ENCODE results near the gene DBN1.

The DBN1 gene

GRCh38 chr5:177430140-177430951 is 43.1 kb downstream of the DBN1 start:
- Histone ChIP-seq H2AFZ (ENCODE audit: low read length) (no peak overlapping the region), H3K36me3 (replicated peaks in 1 of 2; ENCODE audit: control insufficient read depth in 2 of 2, insufficient read depth in 2 of 2, low read length in 2 of 2) (peaks cover 32 to 57% of the 10 kb centered on the region in 2 donors), H3K18ac (ENCODE audit: low read length) (no peak overlapping the region), H2AK5ac (ENCODE audit: low read depth, low read length) (no peak overlapping the region), H2BK5ac (ENCODE audit: low read length) (no peak overlapping the region), H3K27me3 (ENCODE audit: control insufficient read depth in 3 of 3, insufficient read depth in 3 of 3, low read depth in 1 of 3, low read length in 3 of 3) (no peaks in the 10 kb centered on the region), H3K23ac (ENCODE audit: low read depth, low read length, poor library complexity) (peak overlapping the region; percentile 37), H3K79me1 (ENCODE audit: low read depth, low read length) (peaks cover 4% of the 10 kb centered on the region), H3K14ac (ENCODE audit: low read length) (no peak overlapping the region), H4K8ac (ENCODE audit: low read depth, low read length) (no peak overlapping the region), H3K4ac (ENCODE audit: low read length) (no peak overlapping the region), H2BK12ac (ENCODE audit: low read length) (peak overlapping the region; percentile 14), H4K91ac (ENCODE audit: low read depth, low read length, poor library complexity) (no peak overlapping the region), H2BK120ac (ENCODE audit: low read depth, low read length) (no peak overlapping the region), H2BK15ac (ENCODE audit: low read length) (no peak overlapping the region), H3K9ac (ENCODE audit: low read depth, low read length, poor library complexity) (no peak overlapping the region), H3K4me3 (ENCODE audit: low read length in 2 of 2) (no peak overlapping the region), H3K4me1 (ENCODE audit: control insufficient read depth in 2 of 2, insufficient read depth in 1 of 2, low read depth in 1 of 2, low read length in 2 of 2) (peaks cover 14 to 16% of the 10 kb centered on the region in 2 donors), H3K9me3 (replicated peaks in 1 of 2; ENCODE audit: control insufficient read depth in 2 of 2, insufficient read depth in 1 of 2, low read depth in 1 of 2, low read length in 2 of 2) (no peaks in the 10 kb centered on the region), H3K4me2 (ENCODE audit: insufficient read depth, low read length, poor library complexity, severe bottlenecking) (no peak overlapping the region), H3K27ac (replicated peaks; ENCODE audit: low read length) (no peak overlapping the region)
- no CpG with 5 or more reads among the region's 26 CpGs for WGBS, 2 donors (ENCODE audit: extremely low coverage in 2 of 2, insufficient read length in 2 of 2, insufficient replicate concordance in 1 of 2)
- DNase-seq (ENCODE audit: low spot score): no peak

GRCh38 chr5:177429248-177430040 is 44.0 kb downstream of the DBN1 start:
- DNase-seq (ENCODE audit: low spot score): no peak
- H3K4ac ChIP-seq (ENCODE audit: low read length): no peak overlapping the region

GRCh38 chr5:177428574-177429217 is 44.7 kb downstream of the DBN1 start:
- H3K27me3 ChIP-seq (ENCODE audit: control insufficient read depth in 3 of 3, insufficient read depth in 3 of 3, low read depth in 1 of 3, low read length in 3 of 3): peaks cover 0 to 4% (median 0%) of the 10 kb centered on the region in 3 experiments
- H3K14ac ChIP-seq (ENCODE audit: low read length): no peak overlapping the region
- H2BK5ac ChIP-seq (ENCODE audit: low read length): no peak overlapping the region
- no peak overlapping the region for H3K4me3 ChIP-seq (ENCODE audit: low read length in 2 of 2)
- H2BK12ac ChIP-seq (ENCODE audit: low read length): no peak overlapping the region
- no peak overlapping the region for H4K8ac ChIP-seq (ENCODE audit: low read depth, low read length)
- no peak overlapping the region for H3K27ac ChIP-seq (replicated peaks; ENCODE audit: low read length)
- no peak overlapping the region for H3K18ac ChIP-seq (ENCODE audit: low read length)
- H3K4me1 ChIP-seq (ENCODE audit: control insufficient read depth in 2 of 2, insufficient read depth in 1 of 2, low read depth in 1 of 2, low read length in 2 of 2): peaks cover 15 to 16% of the 10 kb centered on the region in 2 donors
- no peak overlapping the region for H3K23ac ChIP-seq (ENCODE audit: low read depth, low read length, poor library complexity)
- H3K36me3 ChIP-seq (replicated peaks in 1 of 2; ENCODE audit: control insufficient read depth in 2 of 2, insufficient read depth in 2 of 2, low read length in 2 of 2): peaks cover 19 to 41% of the 10 kb centered on the region in 2 donors
- no peak overlapping the region for H2BK15ac ChIP-seq (ENCODE audit: low read length)
- DNase-seq (ENCODE audit: low spot score): no peak
- no peak overlapping the region for H3K9ac ChIP-seq (ENCODE audit: low read depth, low read length, poor library complexity)
- no CpG with 5 or more reads among the region's 10 CpGs for WGBS, 2 donors (ENCODE audit: extremely low coverage in 2 of 2, insufficient read length in 2 of 2, insufficient replicate concordance in 1 of 2)
- no peak overlapping the region for H3K4me2 ChIP-seq (ENCODE audit: insufficient read depth, low read length, poor library complexity, severe bottlenecking)
- H2AFZ ChIP-seq (ENCODE audit: low read length): no peak overlapping the region
- H2BK120ac ChIP-seq (ENCODE audit: low read depth, low read length): no peak overlapping the region
- H4K91ac ChIP-seq (ENCODE audit: low read depth, low read length, poor library complexity): no peak overlapping the region
- no peaks in the 10 kb centered on the region for H3K9me3 ChIP-seq (replicated peaks in 1 of 2; ENCODE audit: control insufficient read depth in 2 of 2, insufficient read depth in 1 of 2, low read depth in 1 of 2, low read length in 2 of 2)
- peaks cover 4% of the 10 kb centered on the region for H3K79me1 ChIP-seq (ENCODE audit: low read depth, low read length)
- no peak overlapping the region for H2AK5ac ChIP-seq (ENCODE audit: low read depth, low read length)
- H3K4ac ChIP-seq (ENCODE audit: low read length): no peak overlapping the region

More at GRCh38 chr5:177429248-177430040, 44.0 kb downstream of the DBN1 start:
- Histone ChIP-seq H2AFZ (ENCODE audit: low read length) (no peak overlapping the region), H2AK5ac (ENCODE audit: low read depth, low read length) (no peak overlapping the region), H3K14ac (ENCODE audit: low read length) (no peak overlapping the region), H3K9me3 (replicated peaks in 1 of 2; ENCODE audit: control insufficient read depth in 2 of 2, insufficient read depth in 1 of 2, low read depth in 1 of 2, low read length in 2 of 2) (no peaks in the 10 kb centered on the region), H2BK5ac (ENCODE audit: low read length) (no peak overlapping the region), H3K4me1 (ENCODE audit: control insufficient read depth in 2 of 2, insufficient read depth in 1 of 2, low read depth in 1 of 2, low read length in 2 of 2) (peaks cover 15 to 16% of the 10 kb centered on the region in 2 donors), H3K23ac (ENCODE audit: low read depth, low read length, poor library complexity) (no peak overlapping the region), H3K79me1 (ENCODE audit: low read depth, low read length) (peaks cover 4% of the 10 kb centered on the region), H3K27ac (replicated peaks; ENCODE audit: low read length) (no peak overlapping the region), H3K36me3 (replicated peaks in 1 of 2; ENCODE audit: control insufficient read depth in 2 of 2, insufficient read depth in 2 of 2, low read length in 2 of 2) (peaks cover 26 to 48% of the 10 kb centered on the region in 2 donors), H3K18ac (ENCODE audit: low read length) (no peak overlapping the region), H3K9ac (ENCODE audit: low read depth, low read length, poor library complexity) (no peak overlapping the region), H2BK15ac (ENCODE audit: low read length) (no peak overlapping the region), H3K4me2 (ENCODE audit: insufficient read depth, low read length, poor library complexity, severe bottlenecking) (no peak overlapping the region), H2BK120ac (ENCODE audit: low read depth, low read length) (no peak overlapping the region), H4K91ac (ENCODE audit: low read depth, low read length, poor library complexity) (no peak overlapping the region), H4K8ac (ENCODE audit: low read depth, low read length) (no peak overlapping the region), H2BK12ac (ENCODE audit: low read length) (no peak overlapping the region), H3K27me3 (ENCODE audit: control insufficient read depth in 3 of 3, insufficient read depth in 3 of 3, low read depth in 1 of 3, low read length in 3 of 3) (no peaks in the 10 kb centered on the region), H3K4me3 (ENCODE audit: low read length in 2 of 2) (no peak overlapping the region)
- WGBS, 2 donors (ENCODE audit: extremely low coverage in 2 of 2, insufficient read length in 2 of 2, insufficient replicate concordance in 1 of 2): no CpG with 5 or more reads among the region's 6 CpGs
